GM19372 (cell line): Measurements from ENCODE around the gene NUCB1.

ENCODE experiments used
- ATAC-seq: cut with Tn5 transposase; IDR thresholded peaks from one replicate; pipeline ENCODE4 v1.9.1; 2021; ENCODE audit warnings: mild to moderate bottlenecking, low read depth, moderate library complexity; ENCODE audit not compliant: unreplicated experiment

NUCB1 gene

GRCh38 chr19:48958006-48958405, 57.9 kb downstream of the NUCB1 start:
- no peak for ATAC-seq

- no peak for ATAC-seq
These were observed 59.5 kb downstream of the NUCB1 start for GRCh38 chr19:48959341-48960239.

GRCh38 chr19:48961051-48961649, 61.0 kb downstream of the NUCB1 start:
- ATAC-seq = no peak

- ATAC-seq = no peak
These were observed 61.5 kb downstream of the NUCB1 start for GRCh38 chr19:48961673-48962028.

- ATAC-seq = no peak
These were observed 62.1 kb downstream of the NUCB1 start for GRCh38 chr19:48962029-48962848.

GRCh38 chr19:48962849-48963165, 62.7 kb downstream of the NUCB1 start:
- ATAC-seq = no peak

GRCh38 chr19:48963371-48964204, 63.5 kb downstream of the NUCB1 start:
- no peak for ATAC-seq

- ATAC-seq = no peak
These were observed 64.3 kb downstream of the NUCB1 start for GRCh38 chr19:48964205-48965039.

GRCh38 chr19:48965040-48965805, 65.1 kb downstream of the NUCB1 start, which contains the start of gene FTL:
Gene FTL, plus strand, starts transcription at chr19:48965309. Its CDS starts 199 bp downstream, at chr19:48965508.
- ATAC-seq = peak; percentile 60

- ATAC-seq = peak; percentile 28
These were observed 65.9 kb downstream of the NUCB1 start for GRCh38 chr19:48965806-48966540.

- no peak for ATAC-seq
These were observed 66.6 kb downstream of the NUCB1 start for GRCh38 chr19:48966541-48967345.

- no peak for ATAC-seq
These were observed 67.5 kb downstream of the NUCB1 start for GRCh38 chr19:48967346-48968178.

- no peak for ATAC-seq
These were observed 68.1 kb downstream of the NUCB1 start for GRCh38 chr19:48968179-48968661.

GRCh38 chr19:48968813-48969218, 68.7 kb downstream of the NUCB1 start:
- ATAC-seq = no peak

GRCh38 chr19:48969276-48970138, 69.4 kb downstream of the NUCB1 start:
- ATAC-seq = no peak
